Caco-2 (cell line): Measurements from ENCODE around the gene TMEM225B. TPM values are rescaled to one million over a fixed set of nuclear protein-coding genes. Genes with fewer than 3 reads are reported as not detected.
A peak's percentile ranks its signal among the peaks of the same experiment; 100 is the strongest.
"Not testable (repeated sequence)": the region's sequence is repeated elsewhere in the genome, so short reads cannot be mapped to it uniquely, and the experiment has no call there.

ENCODE experiments used
- BruUV-seq: library from RNA; stranded (reverse); fragments of 400-500 nt; replicated peaks from 2 replicates; lab custom pipeline; 2021; lab: Mats Ljungman, UMichigan
- CTCF ChIA-PET: fragments of 300-600 bp; sonication (Branson Sonifier 250); formaldehyde crosslinking; loops from one replicate; lab custom pipeline; 2022; ENCODE audit warnings: antibody characterized with exemption; lab: Charles Lee
- POLR2A ChIA-PET: fragments of 300-600 bp; sonication (Branson Sonifier 250); formaldehyde crosslinking; loops from one replicate; lab custom pipeline; 2022; ENCODE audit warnings: antibody characterized with exemption; lab: Charles Lee
- DNase-seq, 2 experiments: peaks; one replicate each; pipeline versions ENCODE4 v3.0.0 to v3.0.0-alpha.2; 2020 to 2022
- H3K27me3 ChIP-seq: replicated peaks from 2 replicates; pipeline ENCODE4 v1.6.0; 2011; ENCODE audit warnings: low read length; ENCODE audit not compliant: control insufficient read depth, insufficient read depth
- H3K36me3 ChIP-seq: 2 replicates; pipeline ENCODE4 v1.5.1; 2011; ENCODE audit warnings: low read length; ENCODE audit not compliant: control insufficient read depth, insufficient read depth
- H3K4me1 ChIP-seq: fragments of 250-450 bp; sonication (Bioruptor Pico); 2 replicates; pipeline ENCODE4 v1.5.1; 2020; ENCODE audit warnings: mild to moderate bottlenecking
- H3K4me3 ChIP-seq: 2 replicates; pipeline ENCODE4 v1.5.1; 2011; ENCODE audit warnings: low read depth, mild to moderate bottlenecking, control low read depth, low read length
- H3K9me3 ChIP-seq: fragments of 250-450 bp; sonication (Bioruptor Pico); 2 replicates; pipeline ENCODE4 v1.5.1; 2020; ENCODE audit warnings: mild to moderate bottlenecking, moderate library complexity
- H3K27ac Mint-ChIP-seq: one replicate; pipeline ENCODE4 v1.8.0; 2022; ENCODE audit warnings: mixed read lengths; ENCODE audit not compliant: unreplicated experiment
- H3K27me3 Mint-ChIP-seq: one replicate; pipeline ENCODE4 v1.8.0; 2022; ENCODE audit warnings: mixed read lengths; ENCODE audit not compliant: insufficient read depth, unreplicated experiment
- H3K36me3 Mint-ChIP-seq: one replicate; pipeline ENCODE4 v1.8.0; 2022; ENCODE audit warnings: mild to moderate bottlenecking, mixed read lengths; ENCODE audit not compliant: insufficient read depth, unreplicated experiment
- H3K4me1 Mint-ChIP-seq: one replicate; pipeline ENCODE4 v1.8.0; 2022; ENCODE audit warnings: low read depth, mixed read lengths; ENCODE audit not compliant: unreplicated experiment
- H3K4me3 Mint-ChIP-seq: one replicate; pipeline ENCODE4 v1.8.0; 2022; ENCODE audit warnings: mild to moderate bottlenecking, moderate library complexity, mixed read lengths; ENCODE audit not compliant: unreplicated experiment
- H3K9me3 Mint-ChIP-seq: one replicate; pipeline ENCODE4 v1.8.0; 2022; ENCODE audit warnings: mixed read lengths; ENCODE audit not compliant: unreplicated experiment
- CTCF ChIP-seq, 2 experiments: fragments of 200-600 bp in 1 of 2; IDR thresholded peaks; 1 replicate in 1 of 2; 2 replicates in 1 of 2; pipeline versions ENCODE4 v1.5.1 to v1.8.0; 2011 to 2022; ENCODE audit warnings: antibody characterized with exemption in 1 of 2, control low read depth in 1 of 2, inconsistent platforms in 1 of 2, low read depth in 1 of 2, low read length in 1 of 2, mild to moderate bottlenecking in 1 of 2, moderate library complexity in 1 of 2; ENCODE audit not compliant: insufficient read depth in 1 of 2, severe bottlenecking in 1 of 2, unreplicated experiment in 1 of 2
- intact Hi-C: fragments of 100-400 bp; cut with micrococcal nuclease; formaldehyde crosslinking; loops from one replicate; pipeline ENCODE4 v1.10.0; 2022; ENCODE audit not compliant: unreplicated experiment
- total RNA-seq: library from RNA; stranded (reverse); gene quantifications from 2 replicates; pipeline ENCODE4 v1.2.3, GENCODE V29; 2022

The TMEM225B gene
- total RNA-seq, 1 experiment from 2014 or later = 0.27 TPM

DNA sequence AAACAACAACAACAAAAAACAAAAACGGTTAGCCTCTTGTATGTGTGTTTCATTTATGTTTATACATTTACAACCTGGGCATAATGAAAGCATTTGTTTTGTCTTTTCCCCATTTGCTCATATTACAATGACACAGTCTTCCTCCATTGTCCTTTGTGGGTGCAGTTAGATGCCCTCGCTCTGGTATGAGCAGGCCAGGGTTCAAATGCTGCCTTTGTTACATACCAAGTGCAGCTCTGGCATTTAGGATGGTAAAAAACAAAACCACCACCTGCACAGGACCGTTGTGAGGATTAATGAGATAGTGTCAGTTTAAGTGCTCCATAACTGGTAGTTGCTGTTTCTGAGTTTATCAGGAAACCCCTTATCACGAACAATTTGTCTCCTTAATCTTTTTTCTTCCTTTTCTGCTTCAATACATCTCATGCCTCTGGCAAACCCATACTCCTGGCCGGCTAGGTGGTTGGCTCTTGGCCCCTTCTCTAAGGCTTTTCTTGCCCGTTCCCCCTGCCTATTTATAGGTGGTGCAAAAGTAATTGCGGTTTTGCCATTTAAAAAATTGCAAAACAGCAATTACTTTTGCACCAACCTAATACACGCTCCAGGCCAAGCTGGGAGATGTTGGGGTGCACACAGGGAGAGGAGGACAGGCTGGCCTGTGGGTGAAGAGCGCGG, 18.6 kb upstream of the TMEM225B start:
- Histone ChIP-seq H3K4me3 (no peak overlapping the region), H3K9me3 (no peaks in the 10 kb centered on the region), H3K4me1 (no peaks in the 10 kb centered on the region), H3K36me3 (no peaks in the 10 kb centered on the region), H3K27me3 (no peaks in the 10 kb centered on the region)
- H3K36me3 Mint-ChIP-seq = no peaks in the 10 kb centered on the region
- ChIA-PET POLR2A (no interaction called here), CTCF (no interaction called here)
- intact Hi-C loops = no loop called here
- no peak overlapping the region for H3K27ac Mint-ChIP-seq
- peaks cover 5% of the 10 kb centered on the region for H3K27me3 Mint-ChIP-seq
- no peak for TF ChIP-seq CTCF (IDR thresholded peaks at IDR 0.05; ENCODE audit: insufficient read depth in 1 of 2, low read depth in 1 of 2, low read length in 1 of 2, severe bottlenecking in 1 of 2, unreplicated experiment in 1 of 2)
- DNase-seq = no peak
- no peaks in the 10 kb centered on the region for H3K4me1 Mint-ChIP-seq
- H3K4me3 Mint-ChIP-seq = peak overlapping the region; percentile 72
- no TSS peak for BruUV-seq
- H3K9me3 Mint-ChIP-seq = no peaks in the 10 kb centered on the region

GRCh38 chr7:99579956-99580777, 17.9 kb upstream of the TMEM225B start:
- peak; percentile 30 to 60 for TF ChIP-seq CTCF (IDR thresholded peaks at IDR 0.05; ENCODE audit: insufficient read depth in 1 of 2, low read depth in 1 of 2, low read length in 1 of 2, severe bottlenecking in 1 of 2, unreplicated experiment in 1 of 2)
- H3K27ac Mint-ChIP-seq = no peak overlapping the region
- H3K4me3 Mint-ChIP-seq = peak overlapping the region; percentile 72
- no peaks in the 10 kb centered on the region for H3K9me3 ChIP-seq
- POLR2A ChIA-PET = interaction anchor here (0.6 kb wide), 1 partner anchor 62 kb away, joined by 3 read pairs; no protein-coding TSS in a partner anchor
- no peaks in the 10 kb centered on the region for H3K4me1 Mint-ChIP-seq
- no peaks in the 10 kb centered on the region for H3K36me3 Mint-ChIP-seq
- H3K36me3 ChIP-seq = no peaks in the 10 kb centered on the region
- peak overlapping the region; percentile 37 for H3K4me3 ChIP-seq
- H3K4me1 ChIP-seq = no peaks in the 10 kb centered on the region
- H3K9me3 Mint-ChIP-seq = no peaks in the 10 kb centered on the region
- peak in 1 of 2 experiments; percentile 72 for DNase-seq
- BruUV-seq = no TSS peak
- H3K27me3 ChIP-seq = no peaks in the 10 kb centered on the region
- intact Hi-C loops = loop anchor here (10.0 kb wide), 1 partner anchor 55 kb away; no protein-coding TSS in a partner anchor
- CTCF ChIA-PET = interaction anchor here (1.0 to 1.3 kb wide), 2 partner anchors 28 to 55 kb away, joined by 3 to 8 read pairs; partner anchors contain the start of gene FAM200A
- peaks cover 5% of the 10 kb centered on the region for H3K27me3 Mint-ChIP-seq

DNA sequence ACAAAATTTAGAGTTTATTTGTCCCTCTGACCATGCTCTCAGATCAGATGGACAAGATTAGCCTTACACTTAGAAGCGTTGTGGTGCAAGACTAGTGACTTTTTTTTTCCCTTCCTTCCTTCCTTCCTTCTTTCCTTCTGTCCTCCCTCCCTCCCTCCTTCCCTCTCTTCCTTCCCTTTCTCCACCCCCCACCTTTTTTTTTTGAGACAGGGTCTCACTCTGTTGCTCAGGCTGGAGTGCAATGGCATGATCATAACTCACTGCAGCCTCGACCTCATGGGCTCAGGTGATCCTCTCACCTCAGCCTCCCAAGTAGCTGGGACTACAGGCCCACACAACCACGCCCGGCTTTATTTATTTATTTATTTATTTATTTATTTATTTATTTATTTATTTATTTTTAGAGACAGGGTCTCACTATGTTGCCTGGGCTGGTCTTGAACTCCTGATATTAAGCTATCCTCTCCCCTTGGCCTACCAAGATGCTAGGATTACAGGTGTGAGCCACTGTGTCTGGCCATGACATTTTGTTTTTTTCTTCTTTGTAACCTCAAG, 17.2 kb upstream of the TMEM225B start:
- not testable (repeated sequence) for H3K36me3 ChIP-seq, H3K9me3 ChIP-seq, H3K36me3 Mint-ChIP-seq, BruUV-seq, H3K9me3 Mint-ChIP-seq, H3K4me1 Mint-ChIP-seq, H3K27me3 ChIP-seq, DNase-seq, H3K4me1 ChIP-seq, H3K27me3 Mint-ChIP-seq, H3K27ac Mint-ChIP-seq
- H3K4me3 Mint-ChIP-seq = peak overlapping the region; percentile 72
- ChIA-PET CTCF (interaction anchor here (1.0 to 1.3 kb wide), 2 partner anchors 29 to 55 kb away, joined by 3 to 8 read pairs; partner anchors contain the start of gene FAM200A), POLR2A (interaction anchor here (0.6 kb wide), 1 partner anchor 63 kb away, joined by 3 read pairs; no protein-coding TSS in a partner anchor)
- intact Hi-C loops = loop anchor here (10.0 kb wide), 1 partner anchor 56 kb away; no protein-coding TSS in a partner anchor
- H3K4me3 ChIP-seq = peak overlapping the region; percentile 37
